Measurements from ENCODE around the gene FOXP1. TPM values are rescaled to one million over a fixed set of nuclear protein-coding genes. Genes with fewer than 3 reads are reported as not detected.

The FOXP1 gene
- total RNA-seq, 4 donors from 2014 or later, result 13.2 to 46.6 (median 29.2) TPM

DNA sequence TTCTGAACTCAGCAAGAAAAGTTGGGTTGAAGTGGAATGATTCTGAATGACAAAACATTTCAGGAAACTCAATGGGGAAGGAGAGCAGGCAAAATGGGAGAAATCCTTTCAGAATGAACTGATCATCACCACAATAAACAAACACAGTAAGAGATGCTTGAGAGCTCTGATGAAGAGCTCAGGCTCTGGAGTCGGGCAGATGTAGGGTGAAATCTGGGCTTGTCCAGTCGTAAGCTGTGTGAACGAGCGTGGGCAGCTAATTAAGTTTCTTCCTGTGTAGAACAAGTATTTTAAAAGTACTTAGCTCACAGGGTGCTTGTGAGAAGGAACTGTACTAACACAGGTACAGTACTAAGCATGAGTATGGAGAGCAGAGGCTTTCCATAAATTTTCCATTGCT is 406.2 kb downstream of the FOXP1 start:
- Histone ChIP-seq H3K27ac (no peak overlapping the region), H3K4me3 (no peak overlapping the region), H3K27me3 (no peaks in the 10 kb centered on the region), H3K9me3 (no peaks in the 10 kb centered on the region), H3K4me1 (peaks cover 0 to 4% of the 10 kb centered on the region in 2 donors), H3K36me3 (no peaks in the 10 kb centered on the region)
- intact Hi-C loops (cut with DNase I; ENCODE audit: low total_unique reads) (no loop called here), in situ Hi-C loops (cut with MboI; ENCODE audit: low sequenced_read_pairs in 4 of 4) (no loop called here)
- no peak for TF ChIP-seq CTCF (IDR thresholded peaks at IDR 0.05 in 4 of 5, conservative IDR thresholded peaks at IDR 0.05 in 1 of 5)
- no peak for TF ChIP-seq POLR2A (IDR thresholded peaks at IDR 0.05)
- ATAC-seq, result no peak
- no peak for DNase-seq

GRCh38 chr3:71176366-71176765 is 407.2 kb downstream of the FOXP1 start:
- in situ Hi-C loops (cut with MboI; ENCODE audit: low sequenced_read_pairs in 4 of 4), result no loop called here
- no peak for TF ChIP-seq POLR2A (IDR thresholded peaks at IDR 0.05)
- no peak for TF ChIP-seq CTCF (IDR thresholded peaks at IDR 0.05 in 4 of 5, conservative IDR thresholded peaks at IDR 0.05 in 1 of 5)
- no peak overlapping the region for H3K4me3 ChIP-seq
- no peaks in the 10 kb centered on the region for H3K27me3 ChIP-seq
- intact Hi-C loops (cut with DNase I; ENCODE audit: low total_unique reads), result no loop called here
- H3K4me1 ChIP-seq, result peaks cover 0 to 4% of the 10 kb centered on the region in 2 donors
- DNase-seq (no peak), ATAC-seq (no peak)
- H3K36me3 ChIP-seq, result no peaks in the 10 kb centered on the region
- H3K9me3 ChIP-seq, result no peaks in the 10 kb centered on the region
- H3K27ac ChIP-seq, result no peak overlapping the region

- H3K4me3 ChIP-seq, result no peak overlapping the region
- peaks cover 0 to 4% of the 10 kb centered on the region in 2 donors for H3K4me1 ChIP-seq
- no peaks in the 10 kb centered on the region for H3K9me3 ChIP-seq
- in situ Hi-C loops (cut with MboI; ENCODE audit: low sequenced_read_pairs in 4 of 4) (no loop called here), intact Hi-C loops (cut with DNase I; ENCODE audit: low total_unique reads) (no loop called here)
- H3K27ac ChIP-seq, result no peak overlapping the region
- H3K36me3 ChIP-seq, result no peaks in the 10 kb centered on the region
- no peaks in the 10 kb centered on the region for H3K27me3 ChIP-seq
- ATAC-seq (no peak), DNase-seq (no peak)
- TF ChIP-seq POLR2A (IDR thresholded peaks at IDR 0.05), result no peak
- no peak for TF ChIP-seq CTCF (IDR thresholded peaks at IDR 0.05 in 4 of 5, conservative IDR thresholded peaks at IDR 0.05 in 1 of 5)
Observed at GRCh38 chr3:71175691-71176365, 407.7 kb downstream of the FOXP1 start.

DNA sequence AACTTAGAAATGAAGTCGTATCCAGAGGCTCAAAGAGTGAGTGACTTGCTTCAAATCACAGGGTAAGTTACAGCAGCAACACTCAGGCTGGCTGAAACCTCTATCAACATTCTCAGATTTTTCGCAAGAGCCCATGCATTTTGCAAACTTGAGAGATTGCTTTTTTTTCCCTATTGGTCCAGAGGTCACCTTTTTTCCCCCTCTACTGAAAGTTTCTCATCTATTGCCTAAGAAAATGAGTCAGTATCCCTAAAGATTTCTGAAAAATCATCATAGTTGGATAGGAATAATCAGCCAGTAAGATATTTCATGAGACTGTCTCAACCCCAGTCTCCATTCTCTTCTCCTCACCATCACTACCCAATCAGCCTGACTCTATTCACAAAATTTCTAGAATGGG is 410.6 kb downstream of the FOXP1 start:
- no peak overlapping the region for H3K4me3 ChIP-seq
- intact Hi-C loops (cut with DNase I; ENCODE audit: low total_unique reads), result no loop called here
- ATAC-seq, result peak; percentile 72 to 77
- no peaks in the 10 kb centered on the region for H3K27me3 ChIP-seq
- no peaks in the 10 kb centered on the region for H3K9me3 ChIP-seq
- H3K27ac ChIP-seq, result peak overlapping the region in 2 of 4 donors; percentile 20 to 35
- H3K36me3 ChIP-seq, result no peaks in the 10 kb centered on the region
- in situ Hi-C loops (cut with MboI; ENCODE audit: low sequenced_read_pairs in 4 of 4), result no loop called here
- H3K4me1 ChIP-seq, result peaks cover 0 to 4% of the 10 kb centered on the region in 2 donors
- peak in 1 of 2 donors; percentile 26 for DNase-seq
- TF ChIP-seq CTCF (IDR thresholded peaks at IDR 0.05 in 4 of 5, conservative IDR thresholded peaks at IDR 0.05 in 1 of 5) (no peak), POLR2A (IDR thresholded peaks at IDR 0.05) (no peak)

DNA sequence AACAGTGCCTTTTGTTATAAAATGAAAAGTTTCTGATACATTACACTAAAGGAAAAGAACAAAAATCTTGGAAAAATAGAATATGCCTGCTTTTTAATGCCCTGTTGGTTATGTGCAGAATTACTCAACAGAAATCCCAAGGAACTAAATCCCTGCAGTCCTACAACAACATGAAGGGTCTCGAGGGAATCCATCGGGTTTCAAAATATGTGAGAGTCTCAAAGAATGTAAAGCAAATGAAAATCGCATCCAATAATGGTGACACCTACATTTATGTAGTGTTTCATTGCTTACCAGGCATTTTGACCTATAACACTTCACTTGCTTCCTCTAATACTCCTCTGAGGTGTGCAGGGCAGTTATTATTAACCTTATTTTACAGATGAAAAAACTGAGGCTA is 411.3 kb downstream of the FOXP1 start:
- no peaks in the 10 kb centered on the region for H3K36me3 ChIP-seq
- intact Hi-C loops (cut with DNase I; ENCODE audit: low total_unique reads), result no loop called here
- TF ChIP-seq CTCF (IDR thresholded peaks at IDR 0.05 in 4 of 5, conservative IDR thresholded peaks at IDR 0.05 in 1 of 5), result no peak
- no peak for TF ChIP-seq POLR2A (IDR thresholded peaks at IDR 0.05)
- no peaks in the 10 kb centered on the region for H3K4me1 ChIP-seq
- H3K9me3 ChIP-seq, result no peaks in the 10 kb centered on the region
- in situ Hi-C loops (cut with MboI; ENCODE audit: low sequenced_read_pairs in 4 of 4), result no loop called here
- H3K27ac ChIP-seq, result peak overlapping the region in 1 of 4 donors; percentile 20
- H3K27me3 ChIP-seq, result no peaks in the 10 kb centered on the region
- no peak for ATAC-seq
- H3K4me3 ChIP-seq, result no peak overlapping the region
- no peak for DNase-seq
